ENCODE results near the gene TP53AIP1. TPM values are rescaled to one million over a fixed set of nuclear protein-coding genes. Genes with fewer than 3 reads are reported as not detected.

TP53AIP1 gene, protein sequence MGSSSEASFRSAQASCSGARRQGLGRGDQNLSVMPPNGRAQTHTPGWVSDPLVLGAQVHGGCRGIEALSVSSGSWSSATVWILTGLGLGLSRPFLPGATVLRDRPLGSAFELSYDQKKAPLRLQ
- total RNA-seq, result not detected in 2 replicates

DNA sequence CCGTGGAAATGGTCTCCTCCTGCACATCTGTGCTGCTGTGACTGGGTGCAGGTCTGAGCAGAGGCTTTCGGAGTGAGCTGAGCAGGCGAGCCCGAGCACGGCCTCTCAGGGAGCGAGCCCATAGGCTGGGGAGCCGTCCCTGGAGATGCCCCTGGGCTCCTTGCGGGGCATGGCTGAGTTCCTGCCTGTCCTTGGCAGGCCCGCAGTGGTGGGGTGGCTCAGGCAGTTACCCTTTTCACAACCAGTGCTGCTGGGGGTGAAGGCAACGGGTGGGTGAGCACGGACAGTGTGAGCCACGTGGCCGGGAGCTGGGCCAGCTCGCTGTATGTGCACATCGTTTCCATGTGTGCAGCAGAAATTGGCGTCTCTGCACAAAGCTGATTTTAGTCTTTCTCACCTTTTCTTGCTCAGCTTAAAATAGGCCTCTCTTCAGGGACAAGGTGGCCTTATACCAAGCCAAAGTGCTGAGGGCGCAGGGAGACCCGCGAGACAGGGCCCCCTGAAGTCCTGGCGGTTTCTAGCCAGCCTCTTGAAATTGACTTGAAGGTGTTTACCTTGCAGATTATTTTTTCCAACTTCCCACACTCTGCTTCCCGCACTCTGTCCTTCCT is at the start of gene TP53AIP1:
TSS of gene TP53AIP1 (minus strand) at position 55 of the 611 bp plus-strand sequence. CDS start 5,053 bp downstream, outside the sequence.
- peaks cover 7% of the 10 kb centered on the region for H3K27me3 ChIP-seq (ENCODE audit: control insufficient read depth, insufficient read depth, low read length)
- TF ChIP-seq, protein P1, sequence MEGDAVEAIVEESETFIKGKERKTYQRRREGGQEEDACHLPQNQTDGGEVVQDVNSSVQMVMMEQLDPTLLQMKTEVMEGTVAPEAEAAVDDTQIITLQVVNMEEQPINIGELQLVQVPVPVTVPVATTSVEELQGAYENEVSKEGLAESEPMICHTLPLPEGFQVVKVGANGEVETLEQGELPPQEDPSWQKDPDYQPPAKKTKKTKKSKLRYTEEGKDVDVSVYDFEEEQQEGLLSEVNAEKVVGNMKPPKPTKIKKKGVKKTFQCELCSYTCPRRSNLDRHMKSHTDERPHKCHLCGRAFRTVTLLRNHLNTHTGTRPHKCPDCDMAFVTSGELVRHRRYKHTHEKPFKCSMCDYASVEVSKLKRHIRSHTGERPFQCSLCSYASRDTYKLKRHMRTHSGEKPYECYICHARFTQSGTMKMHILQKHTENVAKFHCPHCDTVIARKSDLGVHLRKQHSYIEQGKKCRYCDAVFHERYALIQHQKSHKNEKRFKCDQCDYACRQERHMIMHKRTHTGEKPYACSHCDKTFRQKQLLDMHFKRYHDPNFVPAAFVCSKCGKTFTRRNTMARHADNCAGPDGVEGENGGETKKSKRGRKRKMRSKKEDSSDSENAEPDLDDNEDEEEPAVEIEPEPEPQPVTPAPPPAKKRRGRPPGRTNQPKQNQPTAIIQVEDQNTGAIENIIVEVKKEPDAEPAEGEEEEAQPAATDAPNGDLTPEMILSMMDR (IDR thresholded peaks at IDR 0.05; ENCODE audit: insufficient read depth, low read length, poor library complexity, severe bottlenecking), result no peak
- no peak within 1 kb of the TSS for H3K4me3 ChIP-seq (ENCODE audit: low read depth, low read length)
- H3K36me3 ChIP-seq (ENCODE audit: control insufficient read depth, insufficient read depth, low read length), result no peaks in the 10 kb centered on the region
- no peak for DNase-seq (ENCODE audit: low read depth)

DNA sequence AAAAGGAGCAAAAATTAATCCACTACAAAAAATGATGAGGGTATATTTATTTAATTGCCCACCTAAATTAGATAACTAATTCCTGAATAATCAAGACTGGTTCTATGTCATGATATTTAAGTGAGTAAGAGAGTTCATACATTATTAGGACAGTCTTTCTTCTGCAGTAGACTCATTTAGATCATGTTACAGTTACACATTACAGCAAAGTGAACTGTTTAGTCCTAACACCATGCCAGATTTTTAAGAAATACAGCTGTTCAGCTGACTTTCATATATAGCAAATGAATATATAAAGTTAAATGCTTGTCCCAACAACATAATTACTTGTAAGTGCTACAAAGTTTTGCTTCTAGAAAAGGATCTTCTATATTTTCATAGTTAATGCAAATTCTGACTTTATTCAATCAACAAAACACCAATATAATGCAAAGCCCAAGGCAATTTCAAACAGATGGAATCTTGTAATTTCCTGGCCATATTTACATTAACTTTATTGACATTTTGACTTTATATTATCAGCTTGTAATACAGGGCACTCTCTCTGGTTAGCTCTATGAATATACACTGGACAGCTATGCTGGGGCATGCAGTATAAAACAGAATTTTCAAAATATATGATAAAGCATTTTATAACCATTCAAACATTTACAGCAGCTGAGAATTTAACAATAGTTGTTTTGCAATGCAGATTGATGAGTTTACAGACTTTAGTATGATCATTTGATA is 45.7 kb upstream of the TP53AIP1 start:
- TF ChIP-seq, protein P1 (IDR thresholded peaks at IDR 0.05; ENCODE audit: insufficient read depth, low read length, poor library complexity, severe bottlenecking), result no peak
- no peak overlapping the region for H3K4me3 ChIP-seq (ENCODE audit: low read depth, low read length)
- H3K36me3 ChIP-seq (ENCODE audit: control insufficient read depth, insufficient read depth, low read length), result no peaks in the 10 kb centered on the region
- H3K27me3 ChIP-seq (ENCODE audit: control insufficient read depth, insufficient read depth, low read length), result no peaks in the 10 kb centered on the region
- DNase-seq (ENCODE audit: low read depth), result no peak

- Histone ChIP-seq H3K36me3 (ENCODE audit: control insufficient read depth, insufficient read depth, low read length) (no peaks in the 10 kb centered on the region), H3K4me3 (ENCODE audit: low read depth, low read length) (no peak overlapping the region), H3K27me3 (ENCODE audit: control insufficient read depth, insufficient read depth, low read length) (no peaks in the 10 kb centered on the region)
- no peak for DNase-seq (ENCODE audit: low read depth)
- TF ChIP-seq, protein P1 (IDR thresholded peaks at IDR 0.05; ENCODE audit: insufficient read depth, low read length, poor library complexity, severe bottlenecking), result no peak
Measured at GRCh38 chr11:128985880-128986279, 43.2 kb upstream of the TP53AIP1 start.

- Histone ChIP-seq H3K36me3 (ENCODE audit: control insufficient read depth, insufficient read depth, low read length) (no peaks in the 10 kb centered on the region), H3K27me3 (ENCODE audit: control insufficient read depth, insufficient read depth, low read length) (no peaks in the 10 kb centered on the region), H3K4me3 (ENCODE audit: low read depth, low read length) (no peak overlapping the region)
- TF ChIP-seq, protein P1 (IDR thresholded peaks at IDR 0.05; ENCODE audit: insufficient read depth, low read length, poor library complexity, severe bottlenecking), result no peak
- no peak for DNase-seq (ENCODE audit: low read depth)
Measured at GRCh38 chr11:128983023-128983422, 40.4 kb upstream of the TP53AIP1 start.

- no peaks in the 10 kb centered on the region for H3K27me3 ChIP-seq (ENCODE audit: control insufficient read depth, insufficient read depth, low read length)
- H3K4me3 ChIP-seq (ENCODE audit: low read depth, low read length), result no peak overlapping the region
- no peak for DNase-seq (ENCODE audit: low read depth)
- H3K36me3 ChIP-seq (ENCODE audit: control insufficient read depth, insufficient read depth, low read length), result no peaks in the 10 kb centered on the region
- TF ChIP-seq, protein P1 (IDR thresholded peaks at IDR 0.05; ENCODE audit: insufficient read depth, low read length, poor library complexity, severe bottlenecking), result no peak
Measured at GRCh38 chr11:128981254-128981653, 38.6 kb upstream of the TP53AIP1 start.

Data from kidney epithelial cell (primary cell).